HCT116 (cell line): Measurements from ENCODE around the gene SEMA3F.

Experiments
- EZH2phosphoT487 ChIP-seq: fragments of 200-600 bp; IDR thresholded peaks from 2 replicates; pipeline ENCODE4 v1.6.1; 2018; ENCODE audit warnings: antibody characterized with exemption, borderline replicate concordance
- POLR2A ChIP-seq: IDR thresholded peaks from 2 replicates; pipeline ENCODE4 v1.7.0; 2011; ENCODE audit warnings: borderline replicate concordance; ENCODE audit not compliant: insufficient read depth, insufficient read length; ENCODE audit errors: extremely low read depth
- POLR2AphosphoS5 ChIP-seq: IDR thresholded peaks from 2 replicates; pipeline ENCODE4 v1.6.1; 2011; ENCODE audit warnings: mild to moderate bottlenecking, low read depth, low read length, moderate library complexity
- ZFX ChIP-seq: fragments of 450-650 bp; IDR thresholded peaks from 2 replicates; pipeline ENCODE4 v1.6.1; 2017
- TF ChIP-seq, protein P1 (sequence below), 3 experiments: fragments of 200-600 bp in 1 of 3; sonication (generic) in 1 of 3; IDR thresholded peaks in 2 of 3; conservative IDR thresholded peaks in 1 of 3; 2 replicates each; pipeline ENCODE4 v1.5.1; 2012 to 2017; ENCODE audit warnings: low read depth in 2 of 3, low read length in 2 of 3, antibody characterized with exemption in 1 of 3, borderline replicate concordance in 1 of 3, control low read depth in 1 of 3, mild to moderate bottlenecking in 1 of 3, mixed read lengths in 1 of 3, mixed run types in 1 of 3, moderate library complexity in 1 of 3; ENCODE audit not compliant: insufficient read depth in 1 of 3

DNA sequence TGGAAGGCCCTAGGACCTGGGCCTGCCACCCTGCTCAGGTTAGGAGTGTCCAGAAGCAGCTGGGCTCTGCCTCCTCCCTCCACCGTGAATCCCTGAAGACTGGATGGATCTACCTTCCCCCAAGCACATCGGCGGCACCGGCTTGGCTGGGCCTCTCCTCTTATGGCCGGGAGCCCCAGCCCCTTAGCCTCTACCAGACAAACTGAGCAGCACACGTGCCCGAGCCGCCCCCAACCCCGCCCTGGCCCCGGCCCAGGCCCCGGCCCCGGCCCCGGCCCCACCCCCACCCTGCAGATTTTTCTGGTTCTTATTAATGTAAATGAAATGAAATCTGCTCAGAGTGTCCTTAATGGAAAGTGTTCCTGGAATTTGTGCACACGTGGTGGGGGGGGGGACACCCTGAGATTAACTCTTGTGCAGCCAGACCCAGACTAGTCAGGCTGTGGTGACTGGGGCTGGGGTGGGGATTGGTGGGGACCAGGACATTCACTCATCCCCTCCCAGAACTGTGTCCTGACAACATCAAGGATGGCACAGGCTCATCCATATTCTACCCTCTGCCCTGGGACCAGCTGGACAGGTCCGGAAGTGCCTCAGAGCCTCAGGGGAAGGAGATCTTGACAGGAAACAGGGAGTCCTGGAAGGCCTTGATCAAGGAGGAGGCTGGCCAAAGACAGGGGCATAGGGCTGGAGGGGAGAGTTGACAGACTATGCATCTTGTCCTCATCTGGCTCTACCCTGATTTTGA is 30.9 kb upstream of the SEMA3F start:
- TF ChIP-seq POLR2A, result no peak
- TF ChIP-seq, protein P1, sequence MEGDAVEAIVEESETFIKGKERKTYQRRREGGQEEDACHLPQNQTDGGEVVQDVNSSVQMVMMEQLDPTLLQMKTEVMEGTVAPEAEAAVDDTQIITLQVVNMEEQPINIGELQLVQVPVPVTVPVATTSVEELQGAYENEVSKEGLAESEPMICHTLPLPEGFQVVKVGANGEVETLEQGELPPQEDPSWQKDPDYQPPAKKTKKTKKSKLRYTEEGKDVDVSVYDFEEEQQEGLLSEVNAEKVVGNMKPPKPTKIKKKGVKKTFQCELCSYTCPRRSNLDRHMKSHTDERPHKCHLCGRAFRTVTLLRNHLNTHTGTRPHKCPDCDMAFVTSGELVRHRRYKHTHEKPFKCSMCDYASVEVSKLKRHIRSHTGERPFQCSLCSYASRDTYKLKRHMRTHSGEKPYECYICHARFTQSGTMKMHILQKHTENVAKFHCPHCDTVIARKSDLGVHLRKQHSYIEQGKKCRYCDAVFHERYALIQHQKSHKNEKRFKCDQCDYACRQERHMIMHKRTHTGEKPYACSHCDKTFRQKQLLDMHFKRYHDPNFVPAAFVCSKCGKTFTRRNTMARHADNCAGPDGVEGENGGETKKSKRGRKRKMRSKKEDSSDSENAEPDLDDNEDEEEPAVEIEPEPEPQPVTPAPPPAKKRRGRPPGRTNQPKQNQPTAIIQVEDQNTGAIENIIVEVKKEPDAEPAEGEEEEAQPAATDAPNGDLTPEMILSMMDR (IDR thresholded peaks at IDR 0.05 in 2 of 3, conservative IDR thresholded peaks at IDR 0.05 in 1 of 3; ENCODE audit: borderline replicate concordance in 1 of 3, insufficient read depth in 1 of 3, low read depth in 2 of 3, low read length in 2 of 3), result no peak
- no peak for TF ChIP-seq ZFX
- no peak for TF ChIP-seq EZH2phosphoT487
- TF ChIP-seq POLR2AphosphoS5, result no peak
